HCT116 (cell line): Measurements from ENCODE around the gene CDRT15L2. TPM values are rescaled to one million over a fixed set of nuclear protein-coding genes. Genes with fewer than 3 reads are reported as not detected.

ENCODE experiments used
- ATAC-seq: fragments of 200-7000 bp; cut with Tn5 transposase; 2 replicates; pipeline ENCODE4 v1.9.1; 2020; ENCODE audit warnings: mild to moderate bottlenecking, moderate library complexity
- BruUV-seq: library from RNA; stranded (reverse); fragments of 400-500 nt; replicated peaks from 2 replicates; lab custom pipeline; 2021; lab: Mats Ljungman, UMichigan
- CTCF ChIA-PET: fragments of 300-600 bp; sonication (Branson Sonifier 250); formaldehyde crosslinking; loops from one replicate; lab custom pipeline; 2021; ENCODE audit warnings: antibody characterized with exemption; lab: Charles Lee
- POLR2A ChIA-PET: fragments of 300-600, 350-600 bp; sonication (Branson Sonifier 250); formaldehyde crosslinking; loops from one replicate; lab custom pipeline; 2021; ENCODE audit warnings: antibody characterized with exemption; lab: Charles Lee
- RAD21 ChIA-PET, 2 experiments: fragments of 300-600 bp; sonication (Branson Sonifier 250); formaldehyde crosslinking; loops; one replicate each; lab custom pipeline; 2023; ENCODE audit warnings: low total read pairs in 2 of 2; ENCODE audit not compliant: uncharacterized antibody in 2 of 2, unreplicated experiment in 2 of 2, low non-redundant PET in 1 of 2; lab: Charles Lee
- DNase-seq: peaks from one replicate; pipeline ENCODE4 v3.0.0-alpha.2; 2010; ENCODE audit warnings: low read depth, low spot score
- H2AFZ ChIP-seq: fragments of 200-600 bp; shearing (Covaris generic), sonication (generic); 2 replicates; pipeline ENCODE4 v1.6.1; 2017; ENCODE audit warnings: low read depth, mixed run types, mixed read lengths, antibody characterized with exemption, low read length; ENCODE audit not compliant: poor library complexity, severe bottlenecking
- H3K27ac ChIP-seq: 2 replicates; pipeline ENCODE4 v1.5.1; 2012; ENCODE audit warnings: low read depth, low read length
- H3K27me3 ChIP-seq: fragments of 200-600 bp; sonication (generic); 2 replicates; pipeline ENCODE4 v1.6.1; 2016; ENCODE audit warnings: mixed run types, low read length, mixed read lengths; ENCODE audit not compliant: insufficient read depth
- H3K36me3 ChIP-seq, 2 experiments: fragments of 200-500 bp in 1 of 2; fragments of 200-600 bp in 1 of 2; sonication (Bioruptor generic) in 1 of 2; sonication (generic) in 1 of 2; 2 replicates each; pipeline versions ENCODE4 v1.5.1 to v1.6.1; 2014 to 2016; ENCODE audit warnings: low read length in 2 of 2, inconsistent platforms in 1 of 2, mixed read lengths in 1 of 2, mixed run types in 1 of 2; ENCODE audit not compliant: insufficient read depth in 2 of 2, control insufficient read depth in 1 of 2
- H3K4me1 ChIP-seq, 2 experiments: fragments of 200-600 bp in 1 of 2; sonication (generic) in 1 of 2; 2 replicates each; pipeline versions ENCODE4 v1.5.1 to v1.6.1; 2012 to 2017; ENCODE audit warnings: low read length in 2 of 2, inconsistent platforms in 1 of 2, mild to moderate bottlenecking in 1 of 2, mixed read lengths in 1 of 2, mixed run types in 1 of 2, moderate library complexity in 1 of 2; ENCODE audit not compliant: insufficient read depth in 2 of 2, control insufficient read depth in 1 of 2
- H3K4me2 ChIP-seq: fragments of 200-600 bp; sonication (generic); 2 replicates; pipeline ENCODE4 v1.6.1; 2017; ENCODE audit warnings: mixed run types, low read length, mixed read lengths
- H3K4me3 ChIP-seq, 2 experiments: fragments of 200-600 bp in 1 of 2; sonication (generic) in 1 of 2; replicated peaks in 1 of 2; 2 replicates each; pipeline ENCODE4 v1.5.1; 2011 to 2016; ENCODE audit warnings: low read length in 2 of 2, control low read depth in 1 of 2, low read depth in 1 of 2, mild to moderate bottlenecking in 1 of 2, mixed read lengths in 1 of 2, mixed run types in 1 of 2
- H3K79me2 ChIP-seq: fragments of 200-600 bp; sonication (generic); 2 replicates; pipeline ENCODE4 v1.6.1; 2017; ENCODE audit warnings: mild to moderate bottlenecking, mixed run types, low read length, moderate library complexity, mixed read lengths; ENCODE audit not compliant: insufficient read depth
- H3K9ac ChIP-seq: fragments of 200-600 bp; sonication (generic); 2 replicates; pipeline ENCODE4 v1.6.1; 2016; ENCODE audit warnings: low read length, mixed read lengths
- H3K9me2 ChIP-seq: fragments of 200-600 bp; sonication (generic), shearing (Covaris generic); 2 replicates; pipeline ENCODE4 v1.6.1; 2017; ENCODE audit warnings: mixed run types, mild to moderate bottlenecking, moderate library complexity; ENCODE audit not compliant: insufficient read depth
- H3K9me3 ChIP-seq, 2 experiments: fragments of 200-500 bp in 1 of 2; fragments of 200-600 bp in 1 of 2; sonication (Bioruptor generic) in 1 of 2; sonication (generic) in 1 of 2; 2 replicates each; pipeline ENCODE4 v1.6.1; 2014 to 2017; ENCODE audit warnings: low read length in 2 of 2, mixed read lengths in 2 of 2, inconsistent platforms in 1 of 2, low read depth in 1 of 2, mild to moderate bottlenecking in 1 of 2, mixed run types in 1 of 2, moderate library complexity in 1 of 2; ENCODE audit not compliant: control insufficient read depth in 1 of 2, insufficient read depth in 1 of 2
- H4K20me1 ChIP-seq: fragments of 200-600 bp; sonication (generic), shearing (Covaris generic); 2 replicates; pipeline ENCODE4 v1.6.1; 2017; ENCODE audit warnings: mixed run types, mild to moderate bottlenecking, moderate library complexity; ENCODE audit not compliant: insufficient read depth
- CBX3 ChIP-seq: IDR thresholded peaks from 2 replicates; pipeline ENCODE4 v1.6.1; 2012; ENCODE audit warnings: low read depth
- EZH2 ChIP-seq: fragments of 200-600 bp; sonication (generic); IDR thresholded peaks from 2 replicates; pipeline ENCODE4 v1.6.1; 2017; ENCODE audit warnings: antibody characterized with exemption, mixed run types
- EZH2phosphoT487 ChIP-seq: fragments of 200-600 bp; IDR thresholded peaks from 2 replicates; pipeline ENCODE4 v1.6.1; 2018; ENCODE audit warnings: antibody characterized with exemption, borderline replicate concordance
- JUND ChIP-seq: IDR thresholded peaks from 2 replicates; pipeline ENCODE4 v1.6.1; 2012
- POLR2A ChIP-seq: IDR thresholded peaks from 2 replicates; pipeline ENCODE4 v1.7.0; 2011; ENCODE audit warnings: borderline replicate concordance; ENCODE audit not compliant: insufficient read depth, insufficient read length; ENCODE audit errors: extremely low read depth
- POLR2AphosphoS5 ChIP-seq: IDR thresholded peaks from 2 replicates; pipeline ENCODE4 v1.6.1; 2011; ENCODE audit warnings: mild to moderate bottlenecking, low read depth, low read length, moderate library complexity
- RAD21 ChIP-seq: IDR thresholded peaks from 2 replicates; pipeline ENCODE4 v1.6.1; 2012; ENCODE audit warnings: low read depth, mild to moderate bottlenecking
- ZNF274 ChIP-seq: fragments of 200-500 bp; sonication (Bioruptor generic); IDR thresholded peaks from 2 replicates; pipeline ENCODE4 v1.6.1; 2014; ENCODE audit warnings: mild to moderate bottlenecking, low read depth, low read length, inconsistent platforms
- intact Hi-C: fragments of 100-400 bp; cut with micrococcal nuclease; formaldehyde crosslinking; loops from 2 replicates; pipeline ENCODE4 v1.10.0; 2022
- total RNA-seq: library from RNA; stranded (reverse); gene quantifications from one replicate; pipeline ENCODE4 v1.2.1, GENCODE V29; 2021; ENCODE audit not compliant: unreplicated experiment
- TF ChIP-seq, protein P1 (sequence below): IDR thresholded peaks from 2 replicates; pipeline ENCODE4 v1.6.1; 2012

Gene CDRT15L2
- total RNA-seq, 1 experiment from 2014 or later: not detected

DNA sequence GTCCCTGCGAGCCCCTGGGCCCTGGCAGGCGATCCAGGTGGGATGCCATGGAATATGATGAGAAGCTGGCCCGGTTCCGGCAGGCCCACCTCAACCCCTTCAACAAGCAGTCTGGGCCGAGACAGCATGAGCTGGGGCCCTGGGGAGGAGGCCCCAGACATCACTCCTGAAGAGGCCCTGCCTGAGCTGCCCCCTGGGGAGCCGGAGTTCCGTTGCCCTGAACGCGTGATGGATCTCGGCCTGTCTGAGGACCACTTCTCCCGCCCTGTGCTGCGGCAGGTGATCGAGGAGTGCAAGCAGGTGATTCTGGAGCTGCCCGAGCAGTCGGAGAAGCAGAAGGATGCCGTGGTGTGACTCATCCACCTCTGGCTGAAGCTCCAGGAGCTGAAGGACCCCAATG is 33.1 kb downstream of the CDRT15L2 start:
- Histone ChIP-seq H3K9me3 (no peaks in the 10 kb centered on the region), H3K4me2 (no peak overlapping the region), H3K4me3 (no peak overlapping the region), H3K9me2 (no peaks in the 10 kb centered on the region), H3K27me3 (no peaks in the 10 kb centered on the region), H3K9ac (no peak overlapping the region), H4K20me1 (no peaks in the 10 kb centered on the region), H3K79me2 (no peaks in the 10 kb centered on the region), H2AFZ (no peak overlapping the region), H3K27ac (no peak overlapping the region), H3K36me3 (no peaks in the 10 kb centered on the region), H3K4me1 (no peaks in the 10 kb centered on the region)
- intact Hi-C loops: no loop called here
- ChIA-PET CTCF (no interaction called here), POLR2A (no interaction called here), RAD21 (no interaction called here)
- ATAC-seq: no peak
- no peak for DNase-seq
- no peak for TF ChIP-seq ZNF274
- TF ChIP-seq RAD21: no peak
- no peak for TF ChIP-seq EZH2
- TF ChIP-seq JUND: no peak
- TF ChIP-seq EZH2phosphoT487: no peak
- TF ChIP-seq POLR2A: no peak
- no peak for TF ChIP-seq POLR2AphosphoS5
- TF ChIP-seq, protein P1, sequence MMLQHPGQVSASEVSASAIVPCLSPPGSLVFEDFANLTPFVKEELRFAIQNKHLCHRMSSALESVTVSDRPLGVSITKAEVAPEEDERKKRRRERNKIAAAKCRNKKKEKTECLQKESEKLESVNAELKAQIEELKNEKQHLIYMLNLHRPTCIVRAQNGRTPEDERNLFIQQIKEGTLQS: no peak
- TF ChIP-seq CBX3: no peak
- BruUV-seq: no TSS peak

DNA sequence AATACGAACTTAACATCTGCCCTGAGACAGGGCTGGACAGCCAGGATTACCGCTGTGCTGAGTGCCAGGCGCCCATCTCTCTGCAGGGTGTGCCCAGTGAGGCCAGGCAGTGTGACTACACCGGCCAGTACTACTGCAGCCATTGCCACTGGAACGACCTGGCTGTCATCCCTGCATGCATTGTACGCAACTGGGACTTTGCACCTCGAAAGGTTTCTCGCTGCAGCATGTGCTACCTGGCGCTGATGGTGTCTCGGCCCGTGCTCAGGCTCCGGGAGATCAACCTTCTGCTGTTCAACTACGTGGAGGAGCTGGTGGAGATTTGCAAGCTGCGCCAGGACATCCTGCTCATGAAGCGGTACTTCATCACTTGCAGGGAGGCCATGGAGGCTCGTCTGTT is 33.7 kb downstream of the CDRT15L2 start:
- no TSS peak for BruUV-seq
- CTCF ChIA-PET: no interaction called here

More for the DNA sequence above, 33.7 kb downstream of the CDRT15L2 start:
- intact Hi-C loops: no loop called here
- H3K79me2 ChIP-seq: no peaks in the 10 kb centered on the region
- no peak for DNase-seq
- H3K9me2 ChIP-seq: no peaks in the 10 kb centered on the region
- H3K4me1 ChIP-seq: no peaks in the 10 kb centered on the region
- POLR2A ChIA-PET: no interaction called here
- H4K20me1 ChIP-seq: no peaks in the 10 kb centered on the region
- no peaks in the 10 kb centered on the region for H3K27me3 ChIP-seq
- RAD21 ChIA-PET: no interaction called here
- no peak overlapping the region for H3K27ac ChIP-seq
- no peak for TF ChIP-seq JUND
- ATAC-seq: no peak
- no peak overlapping the region for H2AFZ ChIP-seq
- H3K9me3 ChIP-seq: no peaks in the 10 kb centered on the region
- H3K4me3 ChIP-seq: no peak overlapping the region
- H3K4me2 ChIP-seq: no peak overlapping the region
- no peak overlapping the region for H3K9ac ChIP-seq
- no peaks in the 10 kb centered on the region for H3K36me3 ChIP-seq
